NCI-H1930 (cell line): Measurements from ENCODE around the gene DRD4.

Experiments used
- DNase-seq, 2 experiments: peaks; one replicate each; lab custom pipeline; 2025; lab: John Stamatoyannopoulos, UW

The DRD4 gene

GRCh38 chr11:636511-637332, at the start of gene DRD4:
Gene DRD4 (plus strand): TSS chr11:637269. CDS start chr11:637305, 36 bp downstream.
- DNase-seq: no peak

DNA sequence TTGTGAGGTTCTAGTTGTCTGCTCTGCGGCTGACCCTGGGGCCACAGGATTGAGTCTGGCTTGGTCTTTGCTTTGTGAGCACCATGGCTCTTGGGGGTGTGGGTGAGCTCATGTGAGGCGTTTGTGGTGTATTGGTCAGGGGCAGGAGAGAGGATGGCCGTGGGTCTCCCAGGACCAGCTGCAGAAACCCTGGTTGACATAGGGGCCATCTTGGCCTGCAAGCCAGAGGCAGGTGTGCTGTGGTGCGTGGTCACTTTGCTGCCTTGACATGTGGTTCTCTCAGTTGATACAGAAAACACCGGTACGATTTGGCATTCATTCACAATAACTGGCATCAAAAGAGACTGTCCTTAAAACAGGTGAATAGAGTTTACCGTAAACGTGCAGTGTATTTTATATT, 49.5 kb upstream of the DRD4 start:
- no peak for DNase-seq

DNA sequence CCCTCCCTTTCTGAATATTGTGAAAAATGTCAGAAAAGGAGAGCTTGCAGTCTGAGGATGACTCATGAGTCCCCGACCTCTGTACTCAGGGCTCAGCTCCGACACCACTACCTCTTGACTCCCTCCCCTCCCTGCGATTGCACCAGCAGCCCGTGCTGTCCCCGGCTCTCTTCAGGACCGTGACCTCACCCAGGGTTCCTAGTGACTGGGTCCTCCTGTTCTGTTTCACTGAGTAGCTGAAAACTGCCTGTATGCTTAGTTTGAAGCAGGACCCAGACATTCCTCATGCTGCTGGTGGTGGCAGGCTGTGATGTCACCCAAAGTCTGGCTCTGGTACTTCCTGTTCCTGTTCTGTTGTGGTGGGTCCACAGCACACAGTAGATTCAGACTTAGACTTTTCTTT, 49.1 kb upstream of the DRD4 start:
- DNase-seq: no peak

- DNase-seq: no peak
These were observed 47.3 kb upstream of the DRD4 start for GRCh38 chr11:589798-590197.

DNA sequence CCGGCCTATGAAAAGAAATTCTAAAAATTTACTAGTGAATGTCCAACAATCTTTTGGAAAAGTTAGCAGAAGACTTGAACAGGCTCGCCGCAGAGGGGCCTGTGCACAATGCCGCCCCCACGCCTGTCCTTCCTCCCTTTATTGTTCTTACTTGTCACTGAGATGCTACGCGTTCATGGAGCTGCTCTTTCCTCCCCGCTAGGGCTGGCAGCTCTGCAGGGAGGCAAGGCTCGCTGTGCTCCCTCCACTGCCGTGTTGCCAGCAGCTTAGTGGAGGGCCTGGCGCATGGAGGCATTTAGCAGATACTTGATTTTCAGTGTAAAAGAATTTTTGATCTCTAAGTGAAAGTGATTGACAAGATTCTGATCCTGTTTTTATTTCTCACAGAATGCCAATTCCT, 46.1 kb upstream of the DRD4 start:
- DNase-seq: no peak

DNA sequence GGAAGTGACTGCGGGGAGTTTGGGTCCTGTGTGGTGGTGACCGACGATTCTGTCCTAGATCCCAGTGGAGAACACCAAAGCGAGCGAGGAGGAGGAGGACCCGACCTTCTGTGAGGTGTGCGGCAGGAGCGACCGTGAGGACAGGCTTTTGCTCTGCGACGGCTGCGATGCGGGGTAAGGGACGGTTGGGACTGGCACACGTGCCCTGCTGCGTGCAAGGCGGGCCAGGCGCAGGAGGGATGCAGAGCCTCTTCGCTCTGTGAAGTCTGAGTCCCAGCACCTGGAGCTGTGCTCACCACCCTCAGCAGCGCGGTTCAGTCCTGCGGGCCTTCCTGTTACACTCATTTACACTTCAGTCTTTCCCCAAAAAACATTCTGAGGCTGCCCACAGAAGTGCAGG, 44.6 kb upstream of the DRD4 start:
- DNase-seq: no peak

DNA sequence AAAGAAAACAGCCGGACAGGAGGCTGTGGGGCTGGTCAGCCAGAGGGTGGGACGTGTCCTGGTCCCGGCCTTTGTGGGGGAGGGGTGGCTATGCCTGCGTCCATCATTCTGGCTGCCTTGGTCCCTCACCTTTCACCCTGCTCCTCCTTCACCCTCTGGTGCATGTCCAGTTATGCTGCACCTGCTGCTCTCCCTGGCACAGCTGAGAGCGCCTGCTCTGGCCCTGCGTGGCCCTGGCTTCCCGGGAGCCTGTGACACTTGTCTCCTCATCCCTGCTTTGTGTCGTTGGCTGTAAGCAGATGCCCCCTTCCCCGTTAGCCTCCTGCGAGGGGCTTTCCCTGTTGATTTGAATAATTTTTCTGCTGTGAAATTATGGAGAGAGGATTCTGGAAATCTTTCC, 44.2 kb upstream of the DRD4 start:
- DNase-seq: no peak

DNA sequence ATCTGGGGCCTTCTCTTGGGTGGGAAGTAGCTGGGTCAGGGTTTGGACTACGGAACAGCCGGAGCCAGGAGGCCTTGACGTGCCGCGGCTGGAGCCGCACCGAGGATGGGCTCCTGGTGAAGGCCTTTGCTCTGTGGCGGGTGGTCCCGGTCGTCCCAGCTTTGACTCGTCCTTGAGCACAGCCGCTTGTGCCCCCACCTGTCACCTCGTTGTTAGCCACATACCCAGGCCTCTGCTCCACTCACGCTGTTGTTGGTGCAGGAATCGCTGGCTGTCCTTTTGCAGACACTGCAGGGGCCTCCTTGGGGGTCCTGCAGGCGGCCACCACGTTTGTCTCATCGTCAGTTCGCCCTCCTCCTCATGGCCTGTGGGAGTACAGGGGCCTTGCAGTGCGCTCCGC, 43.7 kb upstream of the DRD4 start:
- DNase-seq: no peak

- no peak for DNase-seq
These were observed 41.7 kb upstream of the DRD4 start for GRCh38 chr11:595400-595799.

- DNase-seq: no peak
These were observed 40.7 kb upstream of the DRD4 start for GRCh38 chr11:596374-596773.

DNA sequence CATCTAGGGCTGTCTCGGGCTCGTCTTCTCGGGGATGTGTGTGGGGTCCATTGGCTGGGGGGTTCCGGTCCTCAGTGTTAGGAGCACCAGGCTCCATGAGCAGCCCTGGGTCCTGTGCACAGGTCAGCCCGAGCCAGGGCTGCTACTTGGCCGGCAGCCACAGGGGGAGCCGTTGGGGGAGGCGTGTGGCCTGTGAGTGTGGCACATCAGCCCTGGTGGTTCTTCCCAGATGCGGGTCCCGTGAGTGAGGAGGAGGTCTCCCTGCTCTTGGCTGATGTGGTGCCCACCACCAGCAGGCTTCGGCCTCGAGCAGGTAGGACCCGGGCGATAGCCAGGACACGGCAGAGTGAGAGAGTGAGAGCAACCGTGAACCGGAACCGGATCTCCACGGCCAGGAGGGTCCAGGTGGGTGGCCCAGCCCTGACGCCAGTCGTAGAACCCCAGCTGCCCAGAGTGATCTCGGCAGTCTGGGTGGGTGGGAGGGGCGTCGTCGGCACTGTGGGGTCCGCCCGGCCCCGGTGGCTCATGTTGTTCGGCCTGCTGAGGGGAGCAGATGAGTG, 39.8 kb upstream of the DRD4 start:
- DNase-seq: no peak

DNA sequence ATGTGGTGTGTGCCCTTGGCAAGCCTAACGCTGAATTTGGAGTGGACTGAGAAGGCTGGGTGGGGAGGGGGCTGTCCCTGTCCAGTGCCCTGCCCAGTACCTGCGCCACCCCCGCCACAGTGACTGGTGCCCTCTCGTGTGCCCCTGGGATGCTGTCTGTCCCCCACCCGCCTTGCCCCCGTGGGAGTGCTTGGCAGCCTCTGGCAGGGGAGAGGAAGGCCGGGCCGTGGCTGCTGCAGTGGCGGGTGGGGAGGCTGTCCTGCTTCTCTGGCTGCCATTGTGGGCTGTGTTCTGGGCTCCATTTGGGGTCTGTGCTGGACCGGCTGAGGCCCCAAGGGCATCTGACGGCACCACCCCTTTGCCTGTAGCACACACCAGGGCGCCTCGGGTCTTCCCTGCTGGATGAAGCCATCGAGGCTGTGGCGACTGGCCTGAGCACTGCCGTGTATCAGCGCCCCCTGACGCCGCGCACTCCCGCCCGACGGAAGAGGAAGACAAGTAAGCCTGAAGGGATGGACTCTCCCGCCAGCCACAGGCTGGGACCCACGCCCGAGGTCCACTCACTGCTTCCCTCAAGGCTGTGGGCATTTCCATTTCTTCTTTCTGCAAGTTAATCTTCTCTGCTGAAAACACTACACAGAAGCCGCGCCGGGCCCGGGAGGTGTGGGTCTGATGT, 38.9 kb upstream of the DRD4 start:
- DNase-seq: no peak

GRCh38 chr11:601573-602245, 35.4 kb upstream of the DRD4 start:
- no peak for DNase-seq

DNA sequence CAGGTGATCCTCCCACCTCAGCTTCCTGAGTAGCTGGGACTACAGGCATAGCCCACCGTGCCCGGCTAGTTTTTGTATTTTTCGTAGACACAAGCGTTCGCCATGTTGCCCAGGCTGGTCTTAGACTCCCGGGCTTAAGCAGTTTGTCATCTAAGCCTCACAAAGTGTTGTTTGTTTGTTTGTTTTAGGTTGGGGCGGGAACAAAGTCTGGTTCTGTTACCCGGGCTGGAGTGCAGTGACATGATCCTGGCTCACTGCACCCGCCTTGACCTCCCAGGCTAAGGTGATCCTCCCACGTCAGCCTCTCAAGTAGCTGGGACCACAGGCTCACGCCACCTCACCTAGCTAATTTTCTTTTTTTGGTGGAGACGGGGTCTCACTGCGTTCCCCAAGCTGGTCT, 33.9 kb upstream of the DRD4 start:
- no peak for DNase-seq

GRCh38 chr11:605286-606129, 31.6 kb upstream of the DRD4 start:
- no peak for DNase-seq

DNA sequence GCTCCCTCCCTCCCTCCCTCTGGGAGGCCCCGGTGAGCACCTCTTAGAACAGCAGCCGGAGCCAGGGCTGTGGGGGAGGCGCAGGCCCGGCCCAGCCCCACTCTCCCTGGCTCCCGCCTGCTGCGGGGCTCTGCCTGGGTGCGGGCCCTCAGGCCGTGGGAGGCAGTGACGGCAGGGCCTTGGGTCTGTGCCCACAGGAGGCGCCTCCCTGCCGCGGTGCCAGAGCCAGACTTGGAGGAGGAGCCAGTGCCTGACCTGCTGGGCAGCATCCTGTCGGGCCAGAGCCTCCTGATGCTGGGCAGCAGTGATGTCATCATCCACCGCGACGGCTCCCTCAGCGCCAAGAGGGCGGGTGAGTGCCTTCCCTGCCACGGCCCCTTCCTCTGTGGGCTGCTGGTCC, 30.8 kb upstream of the DRD4 start:
- DNase-seq: no peak

- DNase-seq: no peak
These were observed 29.9 kb upstream of the DRD4 start for GRCh38 chr11:607020-607780.

DNA sequence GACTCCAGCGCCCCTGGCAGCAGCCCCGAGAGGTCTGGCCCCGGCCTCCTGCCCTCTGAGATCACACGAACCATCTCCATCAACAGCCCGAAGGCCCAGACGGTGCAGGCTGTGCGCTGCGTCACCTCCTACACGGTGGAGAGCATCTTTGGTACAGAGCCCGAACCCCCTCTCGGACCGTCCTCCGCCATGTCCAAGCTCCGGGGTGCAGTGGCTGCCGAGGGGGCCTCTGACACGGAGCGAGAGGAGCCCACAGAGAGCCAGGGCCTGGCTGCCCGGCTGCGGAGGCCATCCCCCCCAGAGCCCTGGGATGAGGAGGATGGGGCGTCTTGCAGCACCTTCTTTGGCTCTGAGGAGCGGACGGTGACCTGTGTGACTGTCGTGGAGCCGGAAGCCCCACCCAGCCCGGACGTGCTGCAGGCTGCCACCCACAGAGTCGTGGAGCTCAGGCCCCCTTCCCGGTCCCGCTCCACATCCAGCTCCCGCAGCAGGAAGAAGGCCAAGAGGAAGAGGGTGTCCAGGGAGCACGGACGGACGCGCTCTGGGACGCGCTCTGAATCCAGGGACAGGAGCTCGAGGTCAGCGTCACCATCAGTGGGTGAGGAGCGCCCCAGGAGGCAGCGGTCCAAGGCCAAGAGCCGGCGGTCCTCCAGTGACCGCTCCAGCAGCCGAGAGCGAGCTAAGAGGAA, 29.0 kb upstream of the DRD4 start:
- DNase-seq: no peak

- DNase-seq: no peak
These were observed 28.2 kb upstream of the DRD4 start for GRCh38 chr11:608791-609251.

GRCh38 chr11:609341-609811, 27.7 kb upstream of the DRD4 start:
- no peak for DNase-seq
